NCI-H446 (cell line): ENCODE data around the gene NIFK.
"Not testable (repeated sequence)": the region's sequence is repeated elsewhere in the genome, so short reads cannot be mapped to it uniquely, and the experiment has no call there.

Experiments
- DNase-seq, 2 experiments: peaks; one replicate each; lab custom pipeline; 2025; lab: John Stamatoyannopoulos, UW

Gene NIFK

GRCh38 chr2:121734544-121734943 is 2.1 kb downstream of the NIFK start:
- DNase-seq: not testable (repeated sequence)

- no peak for DNase-seq
Observed at GRCh38 chr2:121731366-121731765, 5.3 kb downstream of the NIFK start.

- no peak for DNase-seq
Observed at GRCh38 chr2:121727950-121728349, 8.7 kb downstream of the NIFK start.

GRCh38 chr2:121727332-121727731 is 9.3 kb downstream of the NIFK start:
- DNase-seq: no peak

GRCh38 chr2:121723316-121723715 is 13.4 kb downstream of the NIFK start:
- DNase-seq: no peak

- no peak for DNase-seq
Observed at GRCh38 chr2:121722479-121722878, 14.2 kb downstream of the NIFK start.

- DNase-seq: no peak
Observed at GRCh38 chr2:121721926-121722325, 14.7 kb downstream of the NIFK start.

GRCh38 chr2:121717529-121717928 is 19.1 kb downstream of the NIFK start:
- no peak for DNase-seq

- no peak for DNase-seq
Observed at GRCh38 chr2:121716126-121716525, 20.5 kb downstream of the NIFK start.

- not testable (repeated sequence) for DNase-seq
Observed at GRCh38 chr2:121711481-121711880, 25.2 kb downstream of the NIFK start.

GRCh38 chr2:121710470-121711170 is 26.1 kb downstream of the NIFK start:
- no peak for DNase-seq

GRCh38 chr2:121709776-121710469 is 26.8 kb downstream of the NIFK start:
- DNase-seq: no peak

- no peak for DNase-seq
Observed at GRCh38 chr2:121707920-121708361, 28.7 kb downstream of the NIFK start.

- no peak for DNase-seq
Observed at GRCh38 chr2:121707344-121707919, 29.2 kb downstream of the NIFK start.

- DNase-seq: no peak
Observed at GRCh38 chr2:121705958-121706357, 30.7 kb downstream of the NIFK start.

GRCh38 chr2:121705390-121705789 is 31.3 kb downstream of the NIFK start:
- DNase-seq: no peak

- DNase-seq: not testable (repeated sequence)
Observed at GRCh38 chr2:121701761-121702160, 34.9 kb downstream of the NIFK start.

GRCh38 chr2:121699421-121700333 is 37.0 kb downstream of the NIFK start:
- no peak for DNase-seq

GRCh38 chr2:121698318-121698930 is 38.3 kb downstream of the NIFK start:
- DNase-seq: no peak

- no peak for DNase-seq
Observed at GRCh38 chr2:121697108-121697631, 39.5 kb downstream of the NIFK start.

GRCh38 chr2:121696410-121696930 is 40.2 kb downstream of the NIFK start:
- DNase-seq: no peak
